HG02840 (cell line): Measurements from ENCODE around the gene LRRC52.

Experiments used
- ATAC-seq: cut with Tn5 transposase; IDR thresholded peaks from one replicate; pipeline ENCODE4 v1.9.1; 2021; ENCODE audit warnings: mild to moderate bottlenecking, moderate library complexity, moderate number of reproducible peaks; ENCODE audit not compliant: unreplicated experiment, low FRiP score

The LRRC52 gene

GRCh38 chr1:165543532-165544438, at the start of gene LRRC52:
LRRC52 (plus strand) TSS chr1:165544000; CDS start chr1:165544297, 297 bp downstream.
- ATAC-seq, result no peak

DNA sequence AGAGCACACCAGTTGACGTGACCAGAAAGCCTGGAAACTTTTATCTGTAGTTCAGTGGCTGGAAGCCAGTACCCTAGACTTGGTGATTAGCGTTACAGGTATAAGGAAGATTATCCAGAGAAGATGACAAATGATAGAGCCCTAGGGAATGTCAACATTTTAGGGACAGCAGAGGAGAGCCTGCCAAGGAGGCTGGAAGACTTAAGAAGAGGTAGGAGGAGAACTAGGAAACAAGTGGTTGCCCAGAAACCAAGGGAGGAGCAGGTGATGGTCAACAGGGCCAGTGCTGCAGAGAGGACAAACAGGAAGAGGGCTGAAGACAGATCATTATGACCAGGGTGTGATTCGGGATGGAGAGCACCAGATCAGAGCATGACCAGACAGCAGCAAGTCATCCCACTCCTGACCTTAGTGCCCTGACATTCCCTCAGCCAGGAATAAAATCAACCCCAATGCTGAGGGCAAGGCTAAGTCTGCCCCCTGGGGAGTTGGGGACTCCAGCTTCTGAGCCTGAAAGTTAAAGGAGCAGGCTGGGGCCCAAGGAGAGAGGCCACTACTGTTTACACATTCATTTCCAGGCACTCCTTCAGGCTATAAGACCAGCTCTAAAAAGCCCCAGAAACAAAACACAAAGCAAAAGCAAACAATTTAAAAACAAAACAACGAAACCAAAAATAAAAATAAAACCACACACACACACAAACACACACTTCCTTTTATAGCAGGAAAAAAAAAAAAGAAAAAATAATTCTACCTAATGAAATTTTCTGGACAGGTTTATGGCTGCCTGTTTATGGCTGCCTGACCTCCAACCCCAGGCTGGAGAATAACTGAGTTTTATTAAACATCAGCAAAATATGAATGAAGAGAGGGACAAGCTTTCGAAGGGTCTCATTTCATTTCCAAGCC, 48.6 kb upstream of the LRRC52 start:
- no peak for ATAC-seq

- ATAC-seq, result no peak
Observed at GRCh38 chr1:165495858-165496205, 48.0 kb upstream of the LRRC52 start.

GRCh38 chr1:165496501-165496900, 47.3 kb upstream of the LRRC52 start:
- no peak for ATAC-seq

- no peak for ATAC-seq
Observed at GRCh38 chr1:165497069-165498013, 46.5 kb upstream of the LRRC52 start.

DNA sequence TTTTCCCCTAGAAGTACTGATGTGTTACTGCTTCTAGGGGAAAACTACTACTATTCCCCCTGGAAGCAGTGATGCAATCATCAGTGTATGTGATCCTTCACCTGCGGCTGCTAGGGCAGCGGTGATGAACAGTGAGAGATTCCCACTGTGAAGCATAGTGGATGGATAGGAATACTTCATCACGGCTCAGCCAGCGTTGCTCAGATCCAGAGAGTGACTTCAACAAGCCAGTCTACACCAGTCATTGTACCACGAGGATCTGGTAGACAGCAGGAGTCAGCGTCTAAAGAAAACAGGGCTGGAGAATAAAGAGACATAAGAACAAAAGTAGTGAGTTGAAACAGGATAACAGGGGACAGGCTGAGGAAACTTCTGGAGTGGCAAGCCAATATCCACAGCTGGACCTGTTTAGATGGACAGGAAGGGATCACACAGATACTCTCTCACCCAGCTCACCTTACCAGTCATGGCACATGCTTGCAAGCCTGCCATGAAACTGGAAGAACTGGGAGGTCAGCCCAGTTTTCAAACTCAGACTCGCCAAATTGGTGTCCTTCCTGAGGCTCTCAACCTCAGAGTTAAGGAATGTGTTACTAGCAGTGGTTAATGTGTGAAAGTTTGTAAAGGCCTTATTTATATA, 42.4 kb upstream of the LRRC52 start:
- no peak for ATAC-seq

DNA sequence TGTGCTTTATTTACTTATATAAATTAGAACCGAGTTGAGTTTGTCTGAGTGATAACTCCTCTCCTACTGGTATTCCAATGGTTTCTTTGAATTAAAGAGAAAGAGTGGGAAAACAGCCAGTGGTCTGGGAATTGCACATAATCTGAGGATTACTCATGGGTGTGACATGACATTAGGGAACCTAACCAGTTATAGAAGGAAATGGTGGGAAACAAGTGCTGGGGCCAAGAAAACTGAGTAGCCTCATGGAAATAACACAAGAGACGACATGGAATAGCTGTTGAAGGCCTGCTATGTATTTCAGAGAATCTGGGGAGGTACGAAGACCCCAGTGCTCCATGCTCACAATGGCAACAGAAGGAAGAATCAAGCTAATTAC, 41.8 kb upstream of the LRRC52 start:
- no peak for ATAC-seq

DNA sequence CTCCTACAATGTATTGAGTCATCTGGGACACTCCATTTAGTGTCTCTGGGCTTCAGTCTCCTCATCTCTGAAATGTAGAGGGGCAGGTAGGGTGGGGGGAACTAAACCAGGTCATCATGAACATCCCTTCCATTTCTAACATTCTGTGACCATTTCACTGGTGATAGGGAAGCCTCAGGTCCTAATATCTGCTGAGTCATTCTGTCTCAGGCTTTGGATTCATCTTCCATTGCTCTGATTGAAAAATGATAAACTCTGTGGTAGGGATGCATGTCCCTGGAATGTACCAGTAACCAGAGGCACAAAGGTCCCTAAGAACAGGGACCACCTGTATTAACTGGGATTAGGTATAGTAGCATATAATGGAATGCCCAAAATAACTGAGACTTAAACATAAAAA, 36.2 kb upstream of the LRRC52 start:
- no peak for ATAC-seq

GRCh38 chr1:165508291-165508690, 35.5 kb upstream of the LRRC52 start:
- ATAC-seq, result no peak

DNA sequence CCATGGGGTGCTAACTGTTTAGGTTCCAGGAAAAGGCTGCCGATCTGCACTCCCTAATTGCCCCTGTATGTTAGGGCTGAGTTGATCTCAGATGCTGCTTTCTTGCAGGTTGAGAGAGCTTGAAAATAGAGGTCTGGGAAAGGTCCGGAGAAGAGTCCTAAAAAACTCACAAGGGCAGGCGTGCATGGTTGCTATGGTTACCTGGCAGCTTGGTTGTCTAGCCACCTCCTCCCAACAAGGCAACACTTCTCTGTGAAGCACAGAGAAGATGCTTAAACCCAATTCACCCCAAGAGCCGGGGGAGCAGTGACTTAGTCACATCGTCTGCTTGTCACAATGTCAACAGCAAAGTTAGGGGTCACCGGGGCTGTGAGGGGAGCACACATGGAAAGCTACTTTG, 31.0 kb upstream of the LRRC52 start:
- ATAC-seq, result no peak

DNA sequence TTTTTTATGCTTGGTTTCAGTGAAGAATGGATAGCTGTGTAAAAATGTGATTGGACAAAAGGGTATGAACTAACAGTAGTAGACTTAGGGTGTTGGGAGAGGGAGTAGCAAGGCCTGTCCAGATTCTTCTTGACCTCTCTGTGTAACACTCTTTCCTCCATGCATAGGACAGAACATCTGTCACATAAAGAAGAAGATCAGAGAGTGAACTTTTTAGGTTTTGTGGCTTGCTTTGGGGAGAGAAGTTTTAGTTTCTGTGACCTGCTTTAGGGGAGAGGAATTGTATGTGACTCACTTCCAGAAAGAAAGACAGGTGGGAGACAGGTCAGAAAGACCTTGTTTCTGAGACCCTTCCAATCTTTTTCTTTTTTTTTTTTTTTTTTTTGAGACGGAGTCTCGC, 27.3 kb upstream of the LRRC52 start:
- ATAC-seq, result no peak

GRCh38 chr1:165520646-165521045, 23.2 kb upstream of the LRRC52 start:
- ATAC-seq, result no peak

- no peak for ATAC-seq
Observed at GRCh38 chr1:165524639-165525285, 19.0 kb upstream of the LRRC52 start.

GRCh38 chr1:165525708-165526107, 18.1 kb upstream of the LRRC52 start:
- no peak for ATAC-seq

- no peak for ATAC-seq
Observed at GRCh38 chr1:165527251-165528007, 16.4 kb upstream of the LRRC52 start.

- ATAC-seq, result no peak
Observed at GRCh38 chr1:165531021-165531420, 12.8 kb upstream of the LRRC52 start.

DNA sequence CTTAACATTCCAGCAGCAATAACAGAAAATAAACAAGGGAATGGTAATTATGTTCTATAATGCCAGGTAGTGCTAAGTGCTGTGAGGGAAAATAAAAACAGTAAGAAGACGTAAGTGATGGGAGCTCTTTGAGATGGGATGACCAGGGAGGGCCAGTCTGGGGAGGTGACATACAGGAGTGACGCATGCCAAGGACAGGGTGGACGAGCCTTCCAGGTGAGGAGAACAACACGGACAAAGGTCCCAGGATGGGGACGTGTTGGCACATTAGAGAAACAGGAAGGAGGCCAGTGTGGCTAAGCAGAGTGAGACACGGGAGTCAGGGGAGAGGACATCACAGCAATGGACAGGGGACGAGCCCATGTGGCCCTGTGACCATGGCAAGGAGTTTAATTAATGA, 11.7 kb upstream of the LRRC52 start:
- no peak for ATAC-seq

DNA sequence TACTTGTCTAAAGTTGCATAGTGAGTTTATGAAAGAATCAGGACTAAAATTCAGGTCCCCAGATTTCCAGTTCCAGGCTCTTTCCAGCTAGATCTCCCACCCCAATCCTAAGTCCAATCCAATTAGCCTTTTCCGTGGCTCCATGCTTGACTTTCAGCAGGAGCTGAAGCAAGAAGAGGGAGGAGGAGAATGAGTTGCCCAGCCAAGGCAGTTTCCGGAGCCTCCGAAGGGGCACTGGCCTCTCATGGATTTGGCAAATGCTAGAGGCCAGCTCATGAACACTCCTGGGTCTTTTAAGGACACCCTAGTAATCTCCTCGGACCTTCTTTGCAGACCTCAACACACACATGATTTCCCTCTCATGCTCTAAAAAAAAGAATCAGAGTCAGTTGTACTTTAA, 10.5 kb upstream of the LRRC52 start:
- no peak for ATAC-seq

DNA sequence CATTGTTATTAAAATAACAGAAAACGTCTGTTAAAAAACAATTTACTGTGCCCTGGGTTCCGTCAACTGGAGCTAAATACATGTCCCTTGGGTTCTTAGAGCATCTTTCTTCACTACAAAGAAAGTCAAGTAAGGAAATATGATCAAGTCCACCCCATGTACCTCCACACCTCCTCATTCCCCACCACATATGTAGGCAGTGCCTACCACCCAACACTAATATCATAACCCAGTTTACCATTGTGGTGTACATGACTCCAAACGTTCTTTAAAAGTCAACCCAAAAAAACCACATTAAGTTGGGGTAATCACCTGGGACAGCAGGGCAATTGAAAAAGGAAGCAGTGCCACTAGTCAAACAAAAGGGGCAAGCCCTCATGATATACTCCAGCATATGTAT, 7.8 kb upstream of the LRRC52 start:
- no peak for ATAC-seq
